Activated gamma-delta T cell treated with anti-CD3 and anti-CD28 coated beads, Interleukin-2, amount 50 U/mL, for 16 hours (primary cell): Measurements from ENCODE around the gene SLC6A14.

Experiments used
- DNase-seq: peaks from one replicate; pipeline ENCODE4 v3.0.0-alpha.2; 2020; ENCODE audit warnings: low read depth

Gene SLC6A14

GRCh38 chrX:116436358-116436816 is at the start of gene SLC6A14:
Gene SLC6A14, plus strand, starts transcription at chrX:116436606. Its CDS starts 104 bp downstream, at chrX:116436710.
- DNase-seq = no peak

GRCh38 chrX:116395752-116396151 is 40.7 kb upstream of the SLC6A14 start:
- no peak for DNase-seq

GRCh38 chrX:116399681-116400080 is 36.7 kb upstream of the SLC6A14 start:
- DNase-seq = no peak

- DNase-seq = no peak
Measured at GRCh38 chrX:116409219-116409618, 27.2 kb upstream of the SLC6A14 start.

- DNase-seq = no peak
Measured at GRCh38 chrX:116413273-116413672, 23.1 kb upstream of the SLC6A14 start.

GRCh38 chrX:116417214-116417613 is 19.2 kb upstream of the SLC6A14 start:
- no peak for DNase-seq

- DNase-seq = no peak
Measured at GRCh38 chrX:116417968-116418367, 18.4 kb upstream of the SLC6A14 start.

- no peak for DNase-seq
Measured at GRCh38 chrX:116427978-116428377, 8.4 kb upstream of the SLC6A14 start.

GRCh38 chrX:116435597-116435996 is 809 bp upstream of the SLC6A14 start:
- DNase-seq = no peak

GRCh38 chrX:116449156-116449555 is 12.8 kb downstream of the SLC6A14 start:
- DNase-seq = no peak

GRCh38 chrX:116462822-116463221 is 26.4 kb downstream of the SLC6A14 start, which contains the start of gene CT83:
Gene CT83, minus strand, starts transcription at chrX:116462976. Its CDS starts 120 bp downstream, at chrX:116462856.
- DNase-seq = no peak

GRCh38 chrX:116480059-116480458 is 43.7 kb downstream of the SLC6A14 start:
- no peak for DNase-seq

GRCh38 chrX:116490104-116490503 is 53.7 kb downstream of the SLC6A14 start:
- no peak for DNase-seq

GRCh38 chrX:116493271-116493670 is 56.9 kb downstream of the SLC6A14 start:
- no peak for DNase-seq

GRCh38 chrX:116499780-116500179 is 63.4 kb downstream of the SLC6A14 start:
- DNase-seq = no peak
